Measurements from ENCODE around the gene ACP7.
"Not testable (repeated sequence)": the region's sequence is repeated elsewhere in the genome, so short reads cannot be mapped to it uniquely, and the experiment has no call there.

The ACP7 gene

DNA sequence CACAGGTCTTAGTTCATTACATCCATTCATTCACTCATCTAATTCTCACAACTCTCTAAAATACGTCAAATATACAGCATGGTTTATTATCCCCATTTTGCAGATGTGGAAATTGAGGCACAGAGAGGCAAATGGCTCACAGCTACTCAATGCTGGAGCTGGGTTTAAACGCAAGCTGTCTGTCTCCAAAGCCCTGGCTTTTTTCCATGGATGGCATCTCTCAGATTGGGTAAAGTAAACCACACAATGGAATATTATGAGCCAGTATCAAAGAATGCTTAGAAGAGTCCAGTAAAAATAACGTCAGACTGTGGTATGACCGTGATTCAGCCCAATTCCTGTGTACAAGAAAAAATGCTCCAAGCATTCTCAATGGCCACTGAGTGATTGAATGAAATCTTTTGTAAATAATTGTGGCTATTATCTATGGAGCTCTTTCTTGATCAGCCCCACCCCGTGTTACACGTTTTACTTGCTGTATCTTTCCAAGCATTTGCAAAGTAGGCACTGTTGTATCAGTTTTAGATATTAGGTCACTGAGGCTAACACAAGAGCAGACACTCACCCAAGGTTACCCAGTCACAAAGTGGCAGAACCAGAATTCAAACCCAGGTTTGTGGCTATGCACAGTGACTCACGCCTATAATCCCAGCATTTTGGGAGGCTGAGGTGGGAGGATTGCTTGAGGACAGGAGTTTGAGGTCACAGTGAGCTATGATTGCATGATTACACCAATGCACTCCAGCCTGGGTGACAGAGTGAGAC is 5.5 kb upstream of the ACP7 start:
- no peak for DNase-seq

DNA sequence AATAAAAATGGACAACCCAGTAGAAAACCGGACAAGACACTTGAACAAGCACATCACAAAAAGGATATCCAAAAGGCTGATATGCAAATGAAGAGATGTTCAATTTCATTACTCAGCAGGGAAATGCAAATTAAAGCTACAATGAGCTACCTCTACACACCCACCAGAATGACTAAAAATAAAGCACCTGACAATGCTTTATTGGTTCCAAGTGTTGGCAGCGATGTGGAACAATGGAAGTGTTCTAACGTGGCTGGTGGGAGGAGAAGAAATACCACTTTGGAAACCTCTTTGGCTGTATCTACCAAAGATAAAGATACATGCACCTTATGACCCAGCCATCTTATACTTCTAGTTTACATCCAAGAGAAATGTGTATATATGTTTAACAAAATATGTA is 3.7 kb upstream of the ACP7 start:
- no peak for DNase-seq

DNA sequence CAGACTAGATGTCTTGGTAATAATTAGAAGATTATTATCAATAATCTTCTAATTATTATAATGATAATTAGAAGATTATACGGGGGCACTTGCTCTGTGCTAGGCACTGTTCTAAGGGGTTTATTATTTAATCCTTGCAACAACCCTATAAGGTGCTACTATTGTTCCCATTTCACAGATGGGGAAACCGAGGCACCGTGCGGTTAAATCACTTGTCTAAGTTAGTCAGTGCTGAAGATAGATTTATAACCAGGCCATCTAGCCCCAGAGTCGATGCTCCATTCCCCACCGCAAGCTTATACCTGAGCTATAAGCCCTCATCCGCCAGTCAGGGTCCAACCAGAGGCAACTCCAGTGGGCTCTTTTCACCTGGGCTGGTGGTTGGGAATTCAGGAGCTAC is 2.0 kb upstream of the ACP7 start:
- no peak for DNase-seq

DNA sequence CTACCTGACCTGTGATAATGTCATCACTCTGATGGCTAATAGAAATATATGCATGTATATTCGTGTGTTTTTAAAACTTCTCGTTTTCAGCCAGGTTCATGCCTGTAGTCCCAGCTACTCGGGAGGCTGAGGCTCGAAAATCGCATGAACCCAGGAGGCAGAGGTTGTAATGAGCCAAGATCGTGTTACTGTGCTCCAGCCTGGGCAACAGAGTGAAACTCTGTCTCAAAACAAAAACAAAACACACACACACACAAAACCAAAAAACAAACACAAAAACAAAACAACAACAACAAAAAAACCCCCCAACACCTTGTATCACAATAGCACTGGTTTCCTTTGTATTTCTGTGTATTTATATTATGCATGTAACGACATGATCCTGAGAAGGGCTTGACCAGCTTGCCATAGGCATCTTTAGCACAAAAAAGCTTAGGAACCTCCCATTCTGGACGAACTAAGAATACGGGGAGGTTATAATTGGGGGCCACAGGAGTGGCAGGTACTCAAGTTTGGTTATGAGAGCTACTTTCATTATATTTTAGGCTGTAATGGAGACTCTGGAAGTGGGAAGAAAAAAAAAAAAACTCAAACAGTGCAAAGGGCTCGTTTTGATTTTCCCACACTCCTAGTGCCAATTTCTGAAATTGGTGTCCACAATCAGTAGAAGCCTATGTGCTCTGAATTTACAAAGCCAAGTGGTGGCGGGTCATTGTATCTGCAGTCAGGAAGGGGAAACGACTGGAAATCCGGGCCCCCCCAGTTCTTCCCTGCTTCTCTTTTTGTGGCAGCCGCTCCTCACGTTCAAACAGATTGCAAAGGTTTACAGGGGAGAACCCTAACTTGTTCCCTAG is 1.2 kb upstream of the ACP7 start:
- no peak for DNase-seq

DNA sequence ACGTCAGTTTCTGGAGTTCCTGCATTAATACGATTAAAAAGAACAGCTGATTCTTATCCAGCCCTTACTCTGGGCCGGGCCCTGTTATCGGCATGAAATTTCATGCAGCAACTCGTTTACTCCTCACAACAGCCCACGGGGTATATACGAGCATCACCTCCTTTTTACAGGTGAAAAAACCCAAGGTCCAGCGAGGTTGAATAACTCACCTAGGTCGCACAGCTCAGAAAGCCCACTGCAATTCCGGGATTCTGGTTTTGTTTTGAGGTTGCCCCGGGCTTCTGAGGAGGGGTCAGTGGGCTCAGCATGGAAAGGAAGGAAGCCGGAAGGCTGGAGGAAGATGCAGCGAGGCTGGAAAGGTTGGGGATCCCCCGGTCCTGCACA is 577 bp upstream of the ACP7 start:
- DNase-seq, result peak in 1 of 6 experiments; percentile 10

DNA sequence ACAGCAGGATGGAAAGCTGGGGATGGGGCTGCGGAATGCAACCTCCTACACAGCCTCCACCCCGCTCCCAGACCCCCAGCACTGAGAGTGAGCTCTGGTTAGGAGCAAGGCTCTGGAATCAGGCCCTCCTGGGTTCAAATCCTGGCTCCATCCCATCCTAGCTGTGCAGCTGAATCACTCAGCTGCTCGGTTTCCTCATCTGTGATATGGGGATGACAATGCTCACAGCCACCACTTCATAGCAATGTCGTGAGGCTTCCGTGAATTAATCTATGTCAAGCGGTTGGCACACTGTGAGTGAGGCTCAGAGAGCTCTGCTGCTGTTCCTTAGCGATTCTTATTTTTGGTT is 538 bp downstream of the ACP7 start:
- DNase-seq, result no peak

DNA sequence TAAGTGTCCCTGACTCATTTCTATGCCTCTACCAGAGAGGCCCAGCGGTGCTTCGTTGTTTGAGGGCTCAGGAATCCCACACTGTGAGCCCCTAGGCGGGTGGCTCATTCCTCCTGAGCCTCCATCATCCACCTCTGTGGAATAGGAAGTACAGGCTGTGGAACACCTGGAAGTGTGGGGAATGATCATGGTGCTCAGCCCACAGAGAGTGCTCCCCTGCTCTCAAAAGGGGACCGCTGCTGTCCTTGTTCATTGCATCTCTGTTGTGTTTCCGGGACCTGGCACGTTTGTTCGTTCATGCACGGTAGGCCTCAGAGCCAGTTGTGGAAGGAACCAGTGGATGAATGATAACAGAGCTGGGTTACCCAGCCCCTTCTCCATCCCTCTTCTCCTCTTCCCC is 1.2 kb downstream of the ACP7 start:
- DNase-seq, result no peak

DNA sequence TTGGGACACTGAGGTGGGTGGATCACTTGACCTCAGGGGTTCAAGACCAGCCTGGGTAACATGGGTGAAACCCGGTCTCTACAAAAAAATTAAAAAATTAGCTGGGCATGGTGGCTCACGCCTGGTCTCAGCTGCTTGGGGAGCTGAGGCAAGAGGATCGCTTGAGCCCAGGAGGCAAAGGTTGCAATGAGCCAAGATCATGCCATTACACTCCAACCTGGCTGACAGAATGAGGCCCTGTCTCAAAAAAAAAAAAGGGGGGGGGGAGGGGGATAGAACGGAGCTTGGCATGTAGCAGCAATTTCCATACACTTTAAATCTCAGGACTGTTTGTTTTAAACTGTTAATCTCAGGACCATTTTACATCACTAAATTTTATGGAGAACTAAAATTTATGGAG is 2.2 kb downstream of the ACP7 start:
- DNase-seq, result no peak

DNA sequence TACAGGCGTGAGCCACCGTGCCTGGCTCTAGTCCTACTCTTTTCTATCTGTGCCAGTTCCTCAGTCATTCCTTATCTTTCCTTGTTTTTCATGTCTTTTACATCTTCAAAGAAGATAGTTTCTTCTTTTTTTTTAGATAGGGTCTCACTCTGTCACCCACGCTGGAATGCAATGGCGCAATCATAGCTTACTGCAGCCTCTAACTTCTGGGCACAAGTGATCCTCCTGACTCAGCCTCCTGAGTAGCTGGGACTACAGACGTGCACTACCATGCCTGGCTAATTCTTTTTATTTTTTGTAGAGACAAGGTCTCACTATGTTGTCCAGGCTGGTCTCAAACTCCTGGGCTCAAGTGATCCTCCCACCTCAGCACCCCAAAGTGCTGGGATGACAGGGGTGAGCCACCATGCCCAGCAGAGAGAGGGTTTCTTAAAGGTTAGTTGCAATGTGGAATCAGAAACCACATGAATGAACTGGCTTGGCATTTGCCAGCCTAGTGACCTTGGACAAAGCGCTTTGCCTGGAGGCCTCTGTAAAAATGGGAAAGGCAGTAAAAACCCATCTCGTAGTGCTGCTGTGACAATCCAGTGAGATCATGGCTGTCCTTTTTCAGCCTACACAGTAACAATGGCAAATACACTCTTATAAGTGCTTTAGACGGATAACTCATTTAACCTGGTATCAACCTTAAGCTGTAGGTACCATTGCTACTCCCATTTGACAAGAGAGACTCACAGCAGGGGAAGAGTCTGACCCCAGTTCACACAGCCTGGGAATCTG is 3.9 kb downstream of the ACP7 start:
- no peak for DNase-seq

DNA sequence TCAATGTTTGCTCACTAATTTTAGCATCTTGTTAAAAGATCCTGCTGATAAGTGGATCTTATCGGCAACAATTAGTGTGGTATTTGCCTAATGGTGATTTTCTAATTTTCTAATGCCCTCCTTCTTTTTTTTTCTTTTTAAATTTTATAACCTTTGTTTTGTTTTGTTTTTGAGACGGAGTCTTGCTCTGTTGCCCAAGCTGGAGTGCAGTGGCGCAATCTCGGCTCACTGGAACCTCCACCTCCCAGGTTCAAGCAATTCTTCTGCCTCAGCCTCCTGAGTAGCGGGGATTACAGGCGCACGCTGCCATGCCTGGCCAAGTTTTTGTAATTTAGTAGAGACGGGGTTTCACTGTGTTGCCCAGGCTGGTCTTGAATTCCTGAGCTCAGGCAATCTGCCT is 5.8 kb downstream of the ACP7 start:
- DNase-seq, result not testable (repeated sequence)

DNA sequence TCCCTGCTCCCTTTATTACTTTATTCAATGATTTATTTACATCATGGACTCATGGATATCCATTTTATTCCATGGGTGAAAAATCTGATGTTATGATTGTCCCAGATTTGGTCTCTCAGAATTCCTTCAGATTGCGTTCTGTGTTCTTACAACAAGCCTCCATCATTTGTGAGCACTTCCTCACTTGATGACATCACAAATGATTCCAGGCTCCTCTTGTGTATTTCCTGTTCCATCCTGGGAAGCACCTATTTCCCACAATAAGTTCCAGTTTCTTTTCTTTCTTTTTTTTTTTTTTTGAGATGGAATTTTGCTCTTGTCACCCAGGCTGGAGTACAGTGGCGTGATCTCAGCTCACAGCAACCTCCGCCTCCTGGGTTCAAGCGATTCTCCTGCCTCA is 6.7 kb downstream of the ACP7 start:
- no peak for DNase-seq

DNA sequence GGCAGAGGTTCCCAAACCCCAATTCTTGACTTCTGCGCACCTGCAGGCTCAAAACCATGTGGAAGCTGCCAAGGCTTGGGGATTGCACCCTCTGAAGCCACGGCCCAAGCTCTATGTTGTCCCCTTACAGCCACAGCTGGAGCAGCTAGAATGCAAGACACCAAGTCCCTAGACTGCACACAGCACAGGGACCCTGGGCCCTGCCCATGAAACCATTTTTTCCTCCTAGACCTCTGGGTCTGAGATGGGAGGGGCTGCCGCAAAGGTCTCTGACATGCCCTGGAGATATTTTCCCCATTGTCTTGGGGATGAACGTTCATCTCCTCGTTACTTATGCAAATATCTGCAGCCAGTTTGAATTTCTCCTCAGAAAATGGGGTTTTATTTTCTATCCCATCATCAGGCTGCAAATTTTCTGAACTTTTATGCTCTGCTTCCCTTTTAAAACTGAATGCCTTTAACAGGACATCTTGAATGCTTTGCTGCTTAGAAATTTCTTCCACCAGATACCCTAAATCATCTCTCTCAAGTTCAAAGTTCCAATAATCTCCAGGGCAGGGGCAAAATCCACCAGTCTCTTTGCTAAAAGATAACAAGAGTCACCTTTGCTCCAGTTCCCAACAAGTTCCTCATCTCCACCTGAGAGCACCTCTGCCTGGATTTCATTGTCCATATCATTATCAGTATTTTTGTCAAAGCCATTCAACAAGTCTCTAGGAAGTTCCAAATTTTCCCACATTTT is 11.8 kb downstream of the ACP7 start:
- not testable (repeated sequence) for DNase-seq

DNA sequence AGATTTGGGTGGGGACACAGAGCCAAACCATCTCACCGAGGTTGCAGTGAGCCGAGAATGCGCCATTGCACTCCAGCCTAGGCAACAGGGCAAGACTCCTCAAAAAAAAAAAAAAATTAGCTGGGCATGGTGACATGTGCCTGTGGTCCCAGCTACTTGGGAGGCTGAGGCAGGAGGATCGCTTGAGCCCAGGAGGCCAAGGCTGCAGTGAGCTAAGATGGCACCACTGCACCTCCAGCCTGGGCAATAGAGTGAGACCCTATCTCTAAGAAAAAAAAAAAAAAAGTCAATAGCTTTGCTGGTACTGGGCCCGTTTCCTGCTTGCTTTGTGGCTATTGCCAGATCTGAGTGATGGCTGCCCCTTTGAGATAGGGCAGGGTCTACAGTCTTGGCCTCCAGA is 13.1 kb downstream of the ACP7 start:
- no peak for DNase-seq

DNA sequence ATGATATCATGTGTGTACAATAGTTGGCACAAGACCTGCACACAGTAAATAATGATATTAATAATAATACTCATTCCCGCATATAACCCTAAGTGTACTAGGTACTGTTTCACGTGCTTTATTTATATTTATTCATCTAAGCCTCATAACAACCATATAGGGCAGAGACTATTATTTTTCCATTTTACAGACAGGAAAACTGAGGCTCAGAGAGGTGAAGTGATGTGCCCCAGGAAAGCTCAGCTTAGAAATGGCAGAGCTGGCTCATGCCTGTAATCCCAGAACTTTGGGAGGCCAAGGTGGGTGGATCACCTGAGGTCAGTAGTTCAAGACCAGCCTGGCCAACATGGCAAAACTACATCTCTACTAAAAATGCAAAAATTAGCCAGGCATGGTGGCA is 13.6 kb downstream of the ACP7 start:
- no peak for DNase-seq

DNA sequence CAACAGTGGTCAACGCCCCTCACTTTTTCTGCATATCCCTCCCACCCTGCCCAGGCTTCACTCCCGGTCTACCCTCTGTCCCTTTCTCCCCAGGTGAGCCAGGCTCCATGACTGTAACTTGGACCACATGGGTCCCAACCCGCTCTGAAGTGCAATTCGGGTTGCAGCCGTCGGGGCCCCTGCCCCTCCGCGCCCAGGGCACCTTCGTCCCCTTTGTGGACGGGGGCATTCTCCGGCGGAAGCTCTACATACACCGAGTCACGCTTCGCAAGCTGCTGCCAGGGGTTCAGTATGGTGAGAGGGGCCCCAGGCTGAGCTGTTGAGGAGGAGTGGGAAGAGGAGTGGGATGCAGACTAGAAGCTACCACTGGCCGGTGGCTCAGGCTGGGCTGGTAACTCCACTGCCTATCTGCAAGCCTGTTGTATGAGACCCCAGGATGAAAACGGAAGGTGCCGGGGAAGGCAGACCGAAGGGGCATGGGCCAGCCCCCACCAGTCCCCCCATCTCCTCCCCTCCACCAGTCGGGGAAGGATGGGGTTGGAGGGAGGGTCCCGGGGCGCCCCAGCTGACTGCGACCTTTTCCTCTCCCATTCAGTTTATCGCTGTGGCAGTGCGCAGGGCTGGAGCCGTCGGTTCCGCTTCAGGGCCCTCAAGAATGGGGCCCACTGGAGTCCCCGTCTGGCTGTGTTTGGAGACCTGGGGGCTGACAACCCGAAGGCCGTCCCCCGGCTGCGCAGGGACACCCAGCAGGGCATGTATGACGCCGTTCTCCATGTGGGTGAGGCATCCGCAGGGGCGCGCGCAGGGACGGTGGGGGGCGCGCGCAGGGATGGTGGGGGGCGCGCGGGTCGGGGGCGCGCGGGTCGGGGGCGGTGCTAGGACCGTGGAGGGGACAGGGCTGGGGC is 14.4 kb downstream of the ACP7 start:
- no peak for DNase-seq

DNA sequence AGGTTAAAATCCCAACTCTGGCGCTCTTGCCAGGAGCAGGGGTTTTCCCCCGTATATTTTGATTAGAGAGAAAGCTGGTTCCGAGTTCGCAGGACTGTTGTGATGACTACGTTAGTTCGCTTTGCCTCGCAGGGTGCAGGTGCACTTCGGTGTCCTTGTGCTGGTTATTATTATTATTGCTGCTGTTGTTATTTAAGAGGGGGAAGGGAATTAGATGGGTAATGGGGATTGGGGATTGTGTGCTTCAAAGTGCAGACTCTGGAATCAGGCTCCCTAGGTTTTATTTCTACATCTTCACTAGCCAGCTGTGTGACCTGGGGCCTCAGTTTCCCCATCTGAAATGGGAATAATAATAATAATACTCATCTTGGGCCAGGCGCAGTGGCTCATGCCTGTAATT is 15.2 kb downstream of the ACP7 start:
- no peak for DNase-seq

DNA sequence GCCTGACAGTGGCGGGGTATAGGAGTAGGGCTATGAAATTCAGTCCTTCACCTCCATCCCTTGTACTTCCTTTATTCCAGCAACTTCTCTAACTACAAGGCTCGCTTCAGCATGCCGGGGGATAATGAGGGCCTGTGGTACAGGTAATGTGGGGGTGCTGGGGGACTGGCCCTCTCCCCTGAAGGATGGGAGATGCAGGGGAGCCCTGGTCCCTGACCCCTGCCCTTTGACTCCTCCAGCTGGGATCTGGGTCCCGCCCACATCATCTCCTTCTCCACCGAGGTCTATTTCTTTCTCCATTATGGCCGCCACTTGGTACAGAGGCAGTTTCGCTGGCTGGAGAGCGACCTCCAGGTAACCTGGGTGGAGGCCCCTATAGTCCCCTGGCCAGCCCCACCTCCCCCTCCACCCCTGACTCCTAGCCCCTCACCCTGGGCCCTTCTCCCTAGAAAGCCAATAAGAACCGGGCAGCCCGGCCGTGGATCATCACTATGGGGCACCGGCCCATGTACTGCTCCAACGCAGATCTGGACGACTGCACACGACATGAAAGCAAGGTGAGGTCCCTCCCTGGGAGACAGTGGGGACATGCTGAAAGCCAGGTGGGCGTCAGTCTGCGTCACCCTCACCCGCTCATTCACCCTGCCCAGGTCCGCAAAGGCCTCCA is 16.5 kb downstream of the ACP7 start:
- DNase-seq, result no peak

DNA sequence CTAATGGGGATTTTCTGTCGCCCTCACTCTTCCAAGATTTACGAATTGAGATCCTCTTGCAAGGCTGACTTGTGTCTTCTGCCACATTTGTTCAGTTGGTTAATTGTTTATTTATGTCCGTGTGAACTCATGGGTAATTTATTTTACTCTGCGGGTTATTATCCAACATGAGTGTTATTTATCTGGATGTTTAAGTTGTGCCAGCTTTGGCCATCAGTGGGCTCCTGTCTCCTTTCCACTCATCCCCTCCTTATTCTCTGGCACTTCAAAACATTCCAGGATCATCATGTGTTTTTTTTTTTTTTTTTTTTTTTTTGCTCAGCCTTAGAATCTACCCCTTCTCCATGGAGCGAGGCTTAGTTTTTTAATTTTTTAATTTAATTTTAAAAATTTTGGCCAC is 19.0 kb downstream of the ACP7 start:
- DNase-seq, result no peak

DNA sequence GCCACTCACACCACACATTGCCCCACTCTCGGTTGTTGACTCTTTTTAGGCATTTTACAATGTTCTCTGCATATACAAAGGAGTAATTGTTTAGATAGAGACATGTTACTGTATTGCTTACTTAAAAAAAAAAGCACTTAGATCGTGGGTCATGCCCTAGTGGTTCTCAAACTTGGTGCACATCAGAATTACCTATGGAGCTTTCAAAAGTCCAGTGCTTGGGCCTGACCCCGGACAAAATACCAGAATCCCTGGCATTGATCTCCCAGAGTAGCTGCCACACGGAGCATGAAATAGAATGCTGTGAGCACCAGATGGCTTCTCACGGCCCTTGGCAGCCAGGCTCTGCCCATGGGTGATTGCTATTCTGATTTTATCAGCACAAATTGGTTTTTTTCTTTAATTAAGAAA is 20.0 kb downstream of the ACP7 start:
- no peak for DNase-seq

DNA sequence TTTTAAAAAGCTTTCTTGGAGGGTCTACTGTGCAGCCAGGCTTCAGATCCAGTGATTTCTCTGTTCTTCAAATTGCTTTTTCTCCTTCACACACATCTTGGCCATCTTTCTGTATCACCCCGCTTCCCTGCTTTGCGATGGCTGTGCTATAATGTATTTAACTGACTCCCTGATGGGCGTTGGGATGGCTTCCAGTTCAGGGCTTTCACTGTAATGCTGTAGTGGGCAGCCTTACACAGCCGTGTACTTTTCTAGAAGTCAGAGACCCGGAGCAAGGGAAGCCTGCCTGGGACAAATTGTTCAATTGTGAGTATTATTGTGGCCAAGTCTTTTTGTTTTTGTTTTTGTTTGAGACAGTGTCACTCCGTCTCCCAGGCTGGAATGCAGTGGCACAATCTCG is 22.0 kb downstream of the ACP7 start:
- no peak for DNase-seq

DNA sequence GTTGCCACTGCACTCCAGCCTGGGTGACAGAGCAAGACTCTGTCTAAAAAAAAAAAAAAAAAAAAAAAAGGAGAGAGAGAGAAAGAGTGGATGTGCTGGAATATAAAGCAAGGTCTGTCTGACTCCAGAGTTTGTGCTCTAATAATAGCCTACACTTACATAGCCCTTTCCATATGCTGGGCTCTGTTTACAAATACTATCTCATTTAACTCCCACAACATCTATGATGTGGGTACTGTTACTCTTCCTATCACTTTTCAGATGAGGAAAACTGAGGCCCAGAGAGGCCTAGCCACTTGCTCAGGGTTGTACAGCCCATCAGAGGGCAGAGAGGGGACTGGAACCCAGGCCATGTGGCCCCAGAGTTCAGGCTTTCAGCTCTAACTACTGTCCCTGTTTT is 25.5 kb downstream of the ACP7 start:
- no peak for DNase-seq
